Measurements from ENCODE around the gene CATSPERZ. TPM values are rescaled to one million over a fixed set of nuclear protein-coding genes. Genes with fewer than 3 reads are reported as not detected.

The CATSPERZ gene
- total and polyA plus RNA-seq, 2 of the 13 experiments (the other 11 are each of a cell fraction or from before 2014, with no cell fraction given): 0.22 to 0.48 TPM

DNA sequence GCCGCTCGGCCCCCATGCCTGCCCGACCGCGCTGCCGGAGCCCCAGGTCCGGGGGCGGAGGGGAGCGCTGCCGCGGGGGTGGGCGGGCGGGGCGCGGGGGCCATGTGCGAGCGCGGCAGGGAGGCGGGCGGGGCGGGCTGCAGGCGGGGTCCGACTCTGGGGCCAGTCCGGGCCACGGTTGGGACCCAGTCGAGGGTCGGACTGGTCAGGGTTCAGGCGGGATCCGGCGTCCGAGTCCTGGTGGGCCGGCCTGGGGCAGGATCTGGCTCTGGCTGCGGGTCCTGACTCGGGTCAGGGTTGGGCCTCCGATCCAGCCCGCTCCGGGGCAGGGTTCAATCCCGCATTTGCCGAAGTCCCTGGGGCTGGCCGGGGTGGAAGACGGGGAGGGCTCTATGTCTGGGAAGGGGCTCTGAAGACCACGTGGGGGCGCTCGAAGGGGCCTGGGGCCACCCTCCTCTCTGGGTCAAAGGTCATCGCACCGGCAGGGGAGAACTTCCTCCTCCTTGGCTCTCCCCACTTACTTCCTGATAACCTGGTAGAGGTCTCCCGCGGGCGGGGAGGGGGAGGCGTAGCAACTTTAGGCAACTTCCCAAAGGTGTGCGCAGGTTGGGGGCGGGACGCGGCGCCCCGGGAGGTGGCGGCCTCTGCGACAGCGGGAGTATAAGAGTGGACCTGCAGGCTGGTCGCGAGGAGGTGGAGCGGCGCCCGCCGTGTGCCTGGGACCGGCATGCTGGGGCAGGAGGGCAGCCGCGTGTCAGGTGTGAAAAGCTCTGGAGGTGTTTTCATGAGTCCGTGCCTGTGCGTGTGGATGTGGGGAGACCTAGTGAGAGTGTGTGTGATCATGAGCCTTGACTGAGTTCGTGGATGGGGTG lies 5.8 kb downstream of the CATSPERZ start (continued):
- TF ChIP-seq HDAC2 (CRISPR knock-in tag; IDR thresholded peaks at IDR 0.05): peak; percentile 33; the same call in 1 of the 2 replicates
- TF ChIP-seq ZNF121 (CRISPR knock-in tag; IDR thresholded peaks at IDR 0.05): peak; percentile 44; the same call in 1 of the 2 replicates
- TF ChIP-seq ZNF343 (CRISPR knock-in tag; IDR thresholded peaks at IDR 0.05): no peak
- peak; percentile 34; the same call in 1 of the 2 replicates for TF ChIP-seq ZNF572 (CRISPR knock-in tag; IDR thresholded peaks at IDR 0.05)
- TF ChIP-seq ZNF547 (CRISPR knock-in tag; IDR thresholded peaks at IDR 0.05): peak; percentile 38; the same call in 1 of the 2 replicates
- TF ChIP-seq, protein P1, sequence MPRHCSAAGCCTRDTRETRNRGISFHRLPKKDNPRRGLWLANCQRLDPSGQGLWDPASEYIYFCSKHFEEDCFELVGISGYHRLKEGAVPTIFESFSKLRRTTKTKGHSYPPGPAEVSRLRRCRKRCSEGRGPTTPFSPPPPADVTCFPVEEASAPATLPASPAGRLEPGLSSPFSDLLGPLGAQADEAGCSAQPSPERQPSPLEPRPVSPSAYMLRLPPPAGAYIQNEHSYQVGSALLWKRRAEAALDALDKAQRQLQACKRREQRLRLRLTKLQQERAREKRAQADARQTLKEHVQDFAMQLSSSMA (CRISPR knock-in tag; IDR thresholded peaks at IDR 0.05): 0 out of 2 replicates have a peak, but pooled peaks have one; percentile 15
- TF ChIP-seq MTF1 (CRISPR knock-in tag; IDR thresholded peaks at IDR 0.05): no peak
- TF ChIP-seq ZNF510 (CRISPR knock-in tag; IDR thresholded peaks at IDR 0.05; ENCODE audit: low read depth): no peak
- TF ChIP-seq ZFP36L1 (CRISPR knock-in tag; IDR thresholded peaks at IDR 0.05): no peak
- no peak for TF ChIP-seq MTA3 (CRISPR knock-in tag; IDR thresholded peaks at IDR 0.05)
- TF ChIP-seq GABPA (IDR thresholded peaks at IDR 0.05; ENCODE audit: low read depth, low read length): no peak
- peak; percentile 80 for TF ChIP-seq GABPA (CRISPR knock-in tag; IDR thresholded peaks at IDR 0.05; ENCODE audit: low read depth)
- peak; percentile 95 for TF ChIP-seq ELF3 (CRISPR knock-in tag; IDR thresholded peaks at IDR 0.05)
- TF ChIP-seq HOMEZ (CRISPR knock-in tag; IDR thresholded peaks at IDR 0.05; ENCODE audit: low read depth): 0 out of 2 replicates have a peak, but pooled peaks have one; percentile 8
- no peak for TF ChIP-seq ZNF20 (CRISPR knock-in tag; IDR thresholded peaks at IDR 0.05)
- TF ChIP-seq POGZ (CRISPR knock-in tag; IDR thresholded peaks at IDR 0.05): peak; percentile 38; the same call in 1 of the 2 replicates
- peak; percentile 62 for TF ChIP-seq PHF21A (CRISPR knock-in tag; IDR thresholded peaks at IDR 0.05)
- TF ChIP-seq POLR2G (IDR thresholded peaks at IDR 0.05; ENCODE audit: low read depth, low read length): peak; percentile 81
- TF ChIP-seq LCORL (IDR thresholded peaks at IDR 0.05): no peak
- TF ChIP-seq LCORL (CRISPR knock-in tag; IDR thresholded peaks at IDR 0.05): peak; percentile 75
- no peak for TF ChIP-seq ZNF225 (CRISPR knock-in tag; IDR thresholded peaks at IDR 0.05)
- no peak for TF ChIP-seq EEA1 (CRISPR knock-in tag; IDR thresholded peaks at IDR 0.05; ENCODE audit: borderline replicate concordance)
- peak; percentile 69; the same call in 1 of the 2 replicates for TF ChIP-seq CBX5 (CRISPR knock-in tag; IDR thresholded peaks at IDR 0.05; ENCODE audit: borderline replicate concordance)
- TF ChIP-seq BATF2 (CRISPR knock-in tag; IDR thresholded peaks at IDR 0.05): no peak
- peak; percentile 86; the same call in 1 of the 2 replicates for TF ChIP-seq ESRRA (CRISPR knock-in tag; IDR thresholded peaks at IDR 0.05; ENCODE audit: low read depth)
- 0 out of 2 replicates have a peak, but pooled peaks have one; percentile 51 for TF ChIP-seq ZNF619 (CRISPR knock-in tag; IDR thresholded peaks at IDR 0.05)
- no peak for TF ChIP-seq HHEX (CRISPR knock-in tag; IDR thresholded peaks at IDR 0.05)
- TF ChIP-seq PITX1 (CRISPR knock-in tag; IDR thresholded peaks at IDR 0.05): peak; percentile 47; the same call in 1 of the 2 replicates
- TF ChIP-seq PHF5A (CRISPR knock-in tag; IDR thresholded peaks at IDR 0.05; ENCODE audit: low read depth, unreplicated experiment): peak; percentile 42
- no peak for TF ChIP-seq ERF (CRISPR knock-in tag; IDR thresholded peaks at IDR 0.05)

All from HepG2 (cell line).